Fibroblast of skin of left quadriceps (primary cell): ENCODE results near the gene DEPDC5.

Source experiments
- DNase-seq, 2 experiments: peaks; one replicate each; pipeline ENCODE4 v3.0.0-alpha.2; 2013; ENCODE audit warnings: low read depth in 2 of 2

Gene DEPDC5

DNA sequence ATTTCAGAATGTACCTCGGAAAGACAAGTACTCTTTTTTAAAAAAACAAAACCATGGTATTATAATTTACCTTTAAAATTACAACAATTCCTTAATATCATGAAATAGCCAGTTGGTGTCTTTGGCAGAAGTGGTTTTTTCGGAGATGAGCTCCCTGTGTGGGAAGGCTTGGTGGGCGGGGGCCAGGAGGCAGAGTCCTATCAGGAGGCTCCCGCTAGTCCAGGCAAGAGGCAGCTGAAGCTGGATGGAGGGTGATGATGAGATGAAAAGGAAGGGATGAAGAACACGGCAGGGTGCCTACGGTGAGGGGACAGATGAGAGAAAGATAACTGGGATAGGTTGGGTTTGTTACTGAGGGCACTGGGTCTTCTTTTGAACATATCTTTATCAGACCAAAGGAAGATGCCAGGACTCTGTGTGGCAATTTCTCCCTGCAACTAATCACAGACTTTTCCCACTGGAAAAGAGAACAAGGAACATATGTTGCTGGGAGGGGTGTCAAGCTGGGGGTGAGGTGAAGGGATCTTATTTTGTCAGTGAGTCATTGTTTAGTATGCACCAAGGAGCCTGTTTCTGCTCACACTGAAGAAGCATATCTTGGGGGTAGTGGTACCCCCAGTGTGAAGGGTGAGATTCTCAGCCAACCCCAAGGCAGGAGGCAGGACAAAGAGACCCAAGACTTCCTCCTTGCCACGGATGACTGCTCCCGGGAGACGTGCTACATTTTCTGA lies 99.0 kb downstream of the DEPDC5 start:
- no peak for DNase-seq

DNA sequence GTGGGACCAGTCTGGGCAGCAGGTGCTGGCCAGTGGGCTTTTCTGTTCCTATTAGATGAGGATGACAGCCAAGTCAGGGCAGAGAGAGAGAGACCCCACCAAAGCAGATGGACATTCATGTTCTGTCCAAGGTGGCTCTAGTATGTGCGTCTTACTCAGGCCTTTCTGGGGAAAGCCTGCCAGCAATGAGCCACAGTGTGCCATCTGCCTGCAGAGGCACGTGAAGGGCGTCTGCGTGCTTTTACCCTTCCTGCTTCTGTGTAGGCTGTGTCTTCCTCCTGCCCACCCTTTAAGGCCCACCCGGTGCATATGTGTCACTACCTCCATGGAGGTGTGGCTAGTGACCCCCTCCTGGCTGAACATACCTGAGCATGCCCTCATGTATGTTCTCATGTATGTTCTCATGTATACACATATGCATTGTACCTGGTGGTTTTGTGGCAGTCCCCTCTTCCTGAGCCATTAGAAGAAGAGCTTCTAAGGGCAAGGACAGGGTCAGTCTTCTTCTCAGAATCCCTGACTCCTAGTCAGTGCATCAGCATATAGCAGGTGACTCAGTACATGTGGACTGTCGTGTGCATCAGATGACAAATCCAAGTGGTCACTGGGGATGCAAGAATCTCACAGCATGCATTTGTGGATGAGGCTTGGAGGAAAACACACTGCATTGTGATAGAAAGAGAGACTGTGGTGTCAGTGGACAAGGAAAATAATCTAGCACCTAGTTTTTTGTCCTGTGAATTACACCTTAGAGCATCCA lies 100.1 kb downstream of the DEPDC5 start:
- no peak for DNase-seq

DNA sequence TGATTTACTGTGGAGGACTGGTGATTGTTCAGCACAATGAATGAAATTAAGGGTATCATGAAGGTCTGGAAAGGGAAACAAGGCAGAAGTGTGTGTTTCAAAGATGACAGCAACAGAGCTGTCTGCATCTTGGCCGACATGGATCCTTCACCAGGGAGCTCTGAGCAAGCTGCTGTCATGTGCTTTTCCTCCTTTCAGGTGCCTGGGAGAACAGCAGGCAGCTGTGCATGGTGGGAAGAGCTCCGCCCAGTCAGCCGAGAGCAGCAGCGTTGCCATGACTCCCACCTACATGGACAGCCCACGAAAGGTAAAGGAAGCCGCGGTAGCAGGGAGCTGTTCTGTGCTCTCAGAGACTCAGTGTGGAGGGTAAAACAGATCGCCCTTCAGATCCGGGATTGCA lies 103.4 kb downstream of the DEPDC5 start:
- no peak for DNase-seq

DNA sequence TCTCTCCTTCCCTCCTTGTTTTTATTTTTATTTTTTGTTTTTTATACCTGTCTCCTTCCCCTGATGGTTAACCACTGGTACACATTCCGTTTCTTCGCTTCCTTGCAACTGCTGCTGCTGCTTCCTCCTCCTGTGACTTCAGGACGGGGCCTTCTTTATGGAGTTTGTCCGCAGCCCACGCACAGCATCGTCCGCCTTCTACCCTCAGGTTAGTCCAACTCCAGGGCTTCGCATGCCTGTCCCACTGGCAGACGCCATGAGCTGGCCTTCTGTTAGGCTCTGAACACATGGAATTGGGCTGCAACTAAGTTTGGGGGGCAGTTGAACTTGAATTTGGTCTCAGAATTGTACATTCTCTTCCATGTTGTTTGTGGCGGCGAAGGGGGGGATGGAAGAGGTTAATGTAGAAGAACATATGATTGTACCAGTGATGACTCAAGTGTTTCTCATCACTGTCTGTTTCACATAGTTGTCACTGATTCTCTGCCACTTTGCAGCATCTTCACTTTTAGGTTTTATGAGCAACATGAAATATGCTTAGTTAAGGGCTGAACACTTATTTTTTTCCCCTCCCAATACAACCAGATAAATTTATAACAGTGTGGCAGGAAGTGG lies 107.5 kb downstream of the DEPDC5 start:
- DNase-seq: no peak

DNA sequence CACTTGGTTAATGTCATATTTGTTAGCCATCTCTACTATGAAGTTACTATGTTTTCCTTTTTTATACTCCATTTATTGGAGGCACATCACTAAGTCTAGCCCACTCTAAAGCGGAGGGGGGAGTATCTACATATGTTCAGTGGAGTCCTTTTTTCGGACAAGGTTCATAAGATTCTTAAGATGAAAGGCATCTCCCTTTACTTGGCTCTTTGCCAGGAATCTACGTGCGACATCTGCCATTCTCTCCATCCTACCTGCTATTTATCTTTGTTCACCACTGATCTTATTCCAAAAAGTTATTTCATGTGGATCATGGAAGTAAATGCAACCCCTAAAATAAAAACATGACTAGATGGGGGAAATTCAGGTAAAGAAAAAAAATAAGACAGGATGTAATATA lies 113.1 kb downstream of the DEPDC5 start:
- no peak for DNase-seq

DNA sequence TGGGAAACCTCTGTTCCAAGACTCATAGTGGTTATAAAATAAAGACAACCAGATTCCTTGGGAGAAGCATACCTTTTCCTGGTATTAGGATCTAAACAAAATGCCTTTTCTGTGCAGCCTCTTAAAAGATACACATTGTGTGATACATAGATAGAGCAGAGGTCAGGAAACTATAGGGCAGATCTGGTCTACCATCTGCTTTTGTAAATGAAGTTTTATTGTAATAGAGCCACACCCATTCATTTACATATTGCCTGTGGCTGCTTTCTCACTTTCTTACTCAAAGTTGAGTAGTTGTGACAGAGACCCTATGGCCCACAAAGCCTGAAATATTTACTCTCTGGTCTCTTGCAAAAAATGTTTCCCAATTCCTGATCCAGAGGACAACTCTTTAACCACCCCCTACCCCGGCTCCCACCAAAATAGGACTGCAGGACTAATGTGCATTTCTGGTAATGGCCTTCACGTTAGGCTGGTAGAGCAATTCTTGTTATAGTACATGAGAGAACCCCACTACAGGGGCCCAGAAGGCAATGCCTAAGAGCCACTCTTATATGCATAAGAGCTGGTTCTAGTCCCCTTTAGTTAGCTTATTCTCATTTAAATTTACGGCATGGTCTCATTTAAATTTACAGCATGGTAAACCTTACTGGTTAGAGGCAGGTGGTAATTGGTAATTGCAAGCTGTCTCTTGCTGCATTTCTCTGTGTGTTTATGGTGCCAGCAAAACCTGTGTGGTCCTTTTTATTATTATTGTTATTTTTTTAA lies 113.8 kb downstream of the DEPDC5 start:
- no peak for DNase-seq

DNA sequence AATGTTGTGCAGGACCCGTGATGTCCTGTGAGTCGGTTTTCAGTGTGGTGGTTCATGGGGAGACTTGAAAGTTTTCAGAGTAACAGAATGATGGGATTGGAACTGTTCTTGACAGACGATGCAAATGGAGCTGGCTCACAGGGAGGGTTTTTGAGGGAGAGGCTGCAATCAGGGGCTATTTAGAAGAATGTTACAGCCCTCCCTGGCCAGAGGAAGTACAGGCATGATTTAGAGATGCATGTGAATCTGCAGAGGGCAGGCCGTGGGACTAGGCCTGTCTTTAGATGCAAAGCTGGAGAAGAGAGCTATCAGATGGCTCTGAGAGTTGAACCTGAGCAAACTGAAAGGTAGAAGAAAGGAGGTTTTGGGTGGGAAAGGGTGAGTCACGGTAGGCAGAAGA lies 115.9 kb downstream of the DEPDC5 start:
- no peak for DNase-seq

DNA sequence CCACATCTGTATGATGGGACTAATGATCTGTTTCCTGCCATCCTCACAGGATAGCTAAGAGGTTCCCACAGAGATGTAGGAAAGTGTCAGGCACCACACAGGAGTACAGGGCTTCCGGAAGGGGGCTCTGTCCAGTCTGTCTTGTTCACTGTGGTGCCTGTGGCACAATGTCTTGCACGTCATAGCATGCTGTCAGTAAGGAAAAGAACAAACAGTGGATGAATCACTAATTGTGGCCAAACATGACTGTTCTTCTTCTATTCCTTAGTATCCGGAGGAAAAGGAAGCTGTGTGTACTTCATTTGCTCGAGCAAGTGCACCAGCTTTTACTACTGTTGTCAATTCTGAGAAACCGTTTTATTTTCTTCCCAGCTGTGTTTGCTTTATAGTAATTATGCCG lies 117.1 kb downstream of the DEPDC5 start:
- DNase-seq: no peak

DNA sequence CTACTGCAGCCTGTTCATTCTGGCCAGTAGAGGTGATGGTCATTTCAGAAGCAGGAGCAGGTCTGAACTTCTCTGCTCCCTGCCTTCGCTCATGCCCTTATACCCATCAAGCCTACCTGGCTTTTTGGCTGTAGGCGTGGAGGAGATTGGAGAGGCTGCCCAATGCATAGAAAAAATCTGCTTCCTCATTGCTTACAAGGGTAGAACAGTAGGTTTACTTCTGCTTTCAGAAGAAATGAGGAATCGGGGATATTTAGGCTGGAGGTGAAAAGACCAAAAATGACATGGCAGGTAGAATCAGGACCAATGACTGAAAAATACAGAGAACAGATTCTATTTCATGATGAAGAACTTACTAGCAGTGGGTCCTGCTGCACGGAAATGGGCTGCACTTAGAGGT lies 117.7 kb downstream of the DEPDC5 start:
- DNase-seq: no peak

DNA sequence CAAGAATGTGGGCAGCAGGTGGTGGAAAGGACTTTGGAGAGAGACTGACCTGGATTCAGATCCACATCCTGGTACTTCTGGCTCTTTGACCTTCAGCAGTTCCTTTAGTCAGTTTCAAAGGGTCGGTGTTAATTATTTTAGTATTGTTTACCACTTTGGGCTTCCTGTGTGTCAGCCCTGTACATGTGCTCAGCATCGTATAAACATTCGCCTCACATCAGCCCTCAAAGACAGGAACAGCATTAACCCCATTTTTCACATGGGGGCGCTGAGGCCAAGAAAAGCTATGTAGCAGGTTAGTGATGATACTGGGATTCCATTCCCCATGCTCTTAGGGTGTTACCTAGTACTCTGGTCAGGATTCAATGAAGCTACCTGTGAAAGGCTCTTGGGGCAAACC lies 118.4 kb downstream of the DEPDC5 start:
- DNase-seq: no peak

DNA sequence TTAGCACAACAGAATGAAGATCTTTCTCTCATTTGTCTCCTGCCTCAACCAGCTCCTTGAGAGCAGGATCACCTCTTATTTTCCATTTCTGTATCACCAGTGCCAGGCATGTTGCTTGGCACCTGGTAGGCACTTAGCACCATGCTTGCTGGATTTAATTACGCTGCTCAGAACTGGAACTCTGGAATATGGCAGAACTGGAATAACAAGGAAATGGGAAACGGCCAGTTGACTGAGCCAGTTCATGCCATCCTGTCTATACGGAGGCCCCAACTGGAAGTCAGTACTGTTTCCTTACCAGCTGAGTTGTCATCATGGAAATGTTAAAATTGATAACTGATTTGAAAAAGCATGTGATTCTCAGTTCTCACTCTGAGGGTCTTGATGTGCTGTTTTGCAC lies 121.0 kb downstream of the DEPDC5 start:
- no peak for DNase-seq

DNA sequence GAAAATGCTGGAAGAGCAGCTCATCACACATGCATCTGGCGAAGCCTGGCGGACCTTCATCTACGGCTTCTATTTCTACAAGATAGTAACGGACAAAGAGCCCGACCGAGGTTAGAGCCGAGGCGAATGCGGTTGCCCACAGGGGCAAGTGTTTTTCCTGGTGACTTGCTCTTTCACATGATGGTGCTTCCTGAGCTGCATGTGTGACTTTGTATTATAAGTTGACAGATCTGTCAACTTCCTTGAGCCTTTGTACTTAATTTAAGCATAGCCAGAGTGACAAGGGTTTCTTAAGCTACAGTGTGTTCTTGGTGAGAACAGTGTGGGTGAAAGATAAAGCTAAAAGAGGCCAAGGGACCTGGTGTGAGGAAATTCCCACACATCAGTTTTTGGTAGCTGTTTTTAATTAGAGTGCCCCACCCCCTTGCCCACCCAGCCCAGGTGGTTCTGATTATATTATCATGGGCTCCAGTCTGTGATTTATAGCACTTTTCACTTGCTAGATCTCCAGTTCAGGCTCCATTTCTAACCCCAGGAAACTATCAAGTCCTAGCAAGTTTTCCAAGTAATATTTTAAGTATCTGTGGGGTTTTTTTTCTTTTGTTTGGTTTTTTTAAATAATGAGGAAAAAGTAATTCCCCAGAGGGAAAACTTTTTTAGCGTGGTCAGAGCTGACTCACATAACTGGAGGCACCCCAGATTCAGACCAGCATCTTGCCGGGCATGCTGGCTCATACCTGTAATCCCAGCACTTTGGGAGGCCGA lies 122.5 kb downstream of the DEPDC5 start:
- DNase-seq: peak; percentile 73 to 74

DNA sequence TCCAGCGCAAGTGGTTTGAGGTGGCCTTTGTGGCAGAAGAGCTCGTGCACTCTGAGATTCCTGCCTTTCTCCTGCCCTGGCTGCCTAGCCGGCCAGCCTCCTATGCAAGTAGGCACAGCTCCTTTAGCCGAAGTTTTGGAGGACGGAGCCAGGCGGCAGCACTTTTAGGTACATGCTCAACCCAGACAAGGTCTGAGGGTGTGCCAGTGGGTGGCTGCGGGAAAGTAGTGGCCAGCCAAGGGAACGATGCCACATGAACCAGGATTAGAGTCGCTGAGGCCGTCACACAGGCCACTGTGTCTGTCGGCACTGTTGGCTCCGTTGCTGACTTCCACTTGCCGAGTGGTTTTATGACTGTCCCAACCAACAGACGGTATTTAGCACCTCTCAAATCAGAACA lies 125.8 kb downstream of the DEPDC5 start:
- no peak for DNase-seq

DNA sequence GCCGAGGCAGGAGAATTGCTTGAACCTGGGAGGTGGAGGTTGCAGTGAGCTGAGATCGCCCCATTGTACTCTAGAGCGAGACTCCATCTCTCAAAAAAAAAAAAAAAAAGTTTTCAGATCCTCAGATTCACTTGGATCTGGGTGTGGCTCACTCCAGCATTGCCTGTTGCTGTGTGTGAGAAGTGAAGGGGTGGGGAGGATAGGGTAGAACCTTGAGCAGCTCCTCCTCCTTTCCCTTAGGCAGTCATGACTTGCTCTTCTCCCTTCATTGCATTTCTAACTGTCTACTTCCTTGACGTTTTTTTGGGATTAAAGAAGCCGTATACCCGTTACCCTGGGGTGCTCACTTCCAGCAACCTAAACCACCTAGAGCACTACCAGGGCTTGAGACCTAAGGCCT lies 127.4 kb downstream of the DEPDC5 start:
- no peak for DNase-seq

DNA sequence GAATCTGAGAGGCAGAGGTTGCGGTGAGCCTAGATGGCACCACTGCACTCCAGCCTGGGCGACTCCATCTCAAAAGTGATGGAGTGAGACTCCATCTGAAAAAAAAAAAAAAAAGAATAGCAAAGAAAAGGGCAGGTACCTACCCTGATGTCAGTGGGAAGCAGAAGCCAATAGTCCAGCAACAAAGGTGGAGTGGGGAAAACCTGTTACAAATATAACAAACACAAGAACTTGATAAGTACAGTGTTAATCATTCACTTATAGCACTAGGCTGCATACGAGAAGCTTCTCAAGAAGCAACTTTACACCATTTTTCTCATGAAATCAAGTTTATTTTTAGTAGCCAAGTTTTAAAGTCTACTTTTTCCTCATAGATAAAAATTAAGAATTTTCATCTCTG lies 128.0 kb downstream of the DEPDC5 start:
- no peak for DNase-seq

DNA sequence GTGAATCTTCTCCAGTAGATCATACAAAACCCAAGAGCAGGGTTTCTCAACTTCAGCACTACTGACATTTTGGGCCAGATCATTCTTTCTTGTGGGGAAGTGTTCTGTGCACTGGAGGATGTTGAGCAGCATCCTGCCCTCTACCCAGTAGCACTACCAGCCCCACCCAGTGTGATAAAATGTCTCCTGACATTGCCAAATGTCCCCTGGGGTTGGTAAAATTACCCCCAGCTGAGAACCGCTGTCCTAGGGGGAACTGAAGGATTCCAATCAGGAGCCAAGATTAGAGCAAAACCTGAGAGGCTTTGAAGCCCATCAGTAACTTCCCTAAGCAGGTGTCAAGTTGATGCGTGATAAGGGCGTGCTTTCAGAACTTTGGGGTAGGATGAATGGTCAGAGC lies 129.2 kb downstream of the DEPDC5 start:
- DNase-seq: no peak

DNA sequence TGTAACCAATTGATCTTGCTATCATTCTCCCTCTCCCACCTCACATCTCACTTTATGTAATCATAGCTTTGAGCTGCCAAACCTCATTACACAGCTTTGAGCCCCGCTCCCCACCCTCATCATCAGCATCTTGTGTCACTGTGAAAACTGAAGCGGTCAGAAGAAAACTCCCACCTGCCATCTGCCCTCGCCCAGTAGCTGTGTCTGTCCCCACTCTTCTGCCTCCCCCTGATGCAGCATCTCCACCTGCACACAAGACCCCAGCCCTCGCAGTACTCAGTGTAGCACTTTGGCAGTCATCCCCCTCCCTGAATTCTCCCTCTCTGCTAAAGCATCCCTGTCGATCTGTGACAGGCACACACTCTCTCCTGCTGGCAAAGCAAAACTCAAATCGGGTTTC lies 130.2 kb downstream of the DEPDC5 start:
- DNase-seq: no peak

DNA sequence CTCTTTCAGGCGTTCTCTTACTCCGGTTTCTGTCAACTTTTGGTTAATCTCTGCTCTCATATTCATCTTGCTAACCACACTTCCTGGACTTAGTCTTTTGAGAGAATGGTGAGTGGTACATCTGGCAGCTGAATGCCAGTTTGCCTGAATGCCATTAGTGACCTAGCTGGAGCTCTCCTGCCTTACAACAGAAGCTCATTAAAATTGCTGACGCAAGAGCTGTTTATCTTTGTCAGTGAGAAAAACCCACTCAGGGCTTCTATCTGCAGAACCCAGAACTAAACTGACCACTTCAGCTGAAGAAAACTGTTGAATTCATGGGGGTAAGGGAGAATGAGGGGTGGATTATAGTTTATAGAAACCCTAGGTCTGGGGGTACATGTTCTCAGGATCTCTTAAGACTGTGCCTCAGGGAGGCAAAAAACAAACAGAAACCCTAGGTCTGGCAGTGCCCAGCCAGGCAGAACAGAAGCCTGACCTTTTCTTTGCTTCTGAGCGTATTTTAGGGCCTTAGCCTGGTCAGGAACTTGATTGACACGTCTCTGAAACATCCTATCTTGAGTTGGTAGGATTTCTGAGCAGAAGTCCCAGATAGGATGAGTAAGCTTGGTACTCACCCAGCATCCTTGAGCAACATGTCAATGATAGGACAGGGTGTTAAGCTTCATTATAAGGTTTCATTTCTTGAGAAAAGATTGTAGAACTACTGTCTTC lies 137.7 kb downstream of the DEPDC5 start:
- no peak for DNase-seq

DNA sequence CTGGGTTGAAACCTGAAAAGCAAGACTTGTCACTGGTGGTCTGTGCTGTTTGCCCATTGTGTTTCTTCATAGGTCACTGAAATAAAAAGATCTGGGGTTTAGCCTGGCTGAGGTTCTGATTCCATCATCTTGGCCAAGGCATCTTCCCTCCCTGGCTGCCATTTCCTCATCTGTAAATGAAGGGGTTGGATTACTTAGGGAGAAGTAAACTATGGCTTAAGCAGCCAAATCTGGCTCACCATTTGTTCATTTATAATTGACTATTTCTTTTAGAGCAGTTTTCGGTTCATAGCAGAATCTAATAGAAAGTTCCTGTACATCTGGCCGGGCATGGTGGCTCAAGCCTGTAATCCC lies 138.2 kb downstream of the DEPDC5 start:
- no peak for DNase-seq

DNA sequence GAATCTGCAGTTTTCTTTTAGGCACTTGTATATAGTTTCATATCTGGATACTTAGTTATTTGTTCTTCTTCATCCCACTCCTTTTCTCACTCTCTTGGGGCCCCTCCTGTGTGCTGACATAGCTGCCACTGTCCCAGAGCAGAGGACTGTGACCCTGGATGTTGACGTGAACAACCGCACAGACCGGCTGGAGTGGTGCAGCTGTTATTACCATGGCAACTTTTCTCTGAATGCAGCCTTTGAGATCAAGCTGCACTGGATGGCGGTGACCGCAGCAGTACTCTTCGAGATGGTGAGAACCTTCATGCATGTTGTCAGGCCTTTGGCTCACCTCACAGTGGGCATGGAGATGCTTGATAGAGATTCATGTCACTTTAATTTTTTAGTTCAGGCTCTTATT lies 139.6 kb downstream of the DEPDC5 start:
- no peak for DNase-seq
